GM18517 (cell line): ENCODE data around the gene TMED6.
"Not testable (repeated sequence)": the region's sequence is repeated elsewhere in the genome, so short reads cannot be mapped to it uniquely, and the experiment has no call there.

Experiments
- ATAC-seq: cut with Tn5 transposase; IDR thresholded peaks from one replicate; pipeline ENCODE4 v1.9.1; 2021; ENCODE audit warnings: mild to moderate bottlenecking, moderate library complexity; ENCODE audit not compliant: unreplicated experiment

The TMED6 gene

DNA sequence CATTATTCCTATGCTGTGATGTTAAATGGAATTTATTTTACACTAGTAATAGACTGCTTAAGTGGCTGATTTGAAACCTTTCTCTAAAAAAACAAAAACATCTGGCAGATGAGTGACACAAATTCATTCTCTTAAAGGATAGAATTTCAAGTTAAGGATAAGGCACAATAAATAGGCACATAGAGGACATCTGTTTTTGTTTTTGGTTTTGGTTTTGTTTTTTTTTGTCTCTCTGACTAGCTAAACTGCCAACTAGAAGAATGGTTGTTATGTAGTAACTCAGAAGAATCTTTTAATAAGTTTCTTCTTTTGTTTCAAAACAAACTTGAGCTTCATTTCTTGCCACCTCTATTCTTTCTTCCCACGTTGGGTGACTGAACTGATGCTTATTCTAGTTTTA lies 45.6 kb downstream of the TMED6 start:
- ATAC-seq = no peak

DNA sequence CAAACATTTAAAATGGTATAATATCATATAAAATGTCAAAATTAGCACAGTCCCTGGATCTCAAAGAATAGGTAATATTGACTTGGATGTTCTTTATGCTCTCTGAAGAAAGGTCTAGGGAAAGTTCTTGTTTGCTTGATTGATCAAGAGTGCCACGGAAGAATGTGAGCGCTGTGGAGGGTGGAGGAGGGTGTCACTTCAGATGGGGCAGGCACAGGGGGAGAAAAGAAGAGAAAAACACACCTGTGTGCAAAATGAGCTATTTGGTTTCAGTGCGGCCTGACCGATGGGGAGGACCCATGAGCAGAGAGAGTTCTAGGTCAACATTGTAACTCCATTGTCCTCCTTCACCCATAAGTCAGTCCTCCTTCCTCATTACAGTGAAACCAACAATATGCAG lies 49.3 kb downstream of the TMED6 start:
- ATAC-seq = no peak

DNA sequence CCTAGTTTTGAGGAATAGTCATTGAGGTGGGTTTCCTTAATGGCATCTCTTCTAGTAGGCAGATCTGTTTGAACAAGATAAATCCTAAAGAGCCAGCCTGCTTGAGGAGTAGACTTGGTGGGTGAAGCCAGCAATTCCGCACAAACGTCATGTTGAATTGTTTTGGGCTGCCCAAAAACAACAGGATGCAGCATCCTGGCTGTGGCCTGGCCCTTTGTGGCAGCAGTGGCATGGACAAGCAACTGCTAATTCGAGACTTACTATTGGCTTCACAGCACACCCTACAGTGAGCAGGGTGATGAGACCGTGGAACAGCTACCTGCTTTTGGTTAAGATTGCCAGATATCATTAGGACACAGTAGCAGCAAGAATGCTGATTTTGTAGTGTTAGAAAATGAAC lies 49.7 kb downstream of the TMED6 start:
- no peak for ATAC-seq

DNA sequence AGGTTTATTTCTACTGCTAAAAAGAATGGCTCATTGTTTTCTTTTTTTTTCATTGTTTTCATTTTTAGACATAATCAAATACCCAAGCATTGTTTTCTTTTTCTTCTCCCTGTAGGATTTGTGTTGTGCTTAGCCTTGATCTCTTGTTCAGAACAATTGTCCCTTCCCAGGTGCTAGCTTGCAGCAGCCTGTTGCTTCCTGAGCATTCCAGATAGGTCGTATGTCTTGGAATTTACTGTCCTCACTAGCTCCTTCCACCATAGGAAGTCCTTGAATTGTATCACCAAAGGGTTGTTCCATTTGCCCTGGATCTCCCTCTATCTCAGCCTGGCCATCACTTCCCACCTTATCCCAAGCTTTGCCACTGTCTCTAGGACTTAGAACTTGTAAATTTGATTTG lies 50.4 kb downstream of the TMED6 start:
- no peak for ATAC-seq

DNA sequence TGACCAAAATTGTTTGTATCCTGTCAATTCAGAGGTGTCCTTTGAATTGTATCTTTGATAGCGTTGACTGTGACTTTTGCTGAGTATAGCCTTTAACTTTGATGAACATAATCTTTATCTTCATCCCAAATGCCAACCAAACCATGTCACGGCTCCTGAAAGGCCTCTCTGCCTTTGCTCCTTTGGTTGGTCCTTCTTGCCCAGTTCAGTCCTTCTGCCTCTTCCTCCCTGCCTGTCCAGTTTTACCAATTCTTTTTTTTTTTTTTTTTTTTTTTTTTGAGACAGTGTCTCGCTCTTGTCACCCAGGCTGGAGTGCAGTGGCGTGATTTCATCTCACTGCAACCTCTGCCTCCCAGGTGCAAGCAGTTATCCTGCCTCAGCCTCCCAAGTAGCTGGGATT lies 53.3 kb downstream of the TMED6 start:
- ATAC-seq = no peak

DNA sequence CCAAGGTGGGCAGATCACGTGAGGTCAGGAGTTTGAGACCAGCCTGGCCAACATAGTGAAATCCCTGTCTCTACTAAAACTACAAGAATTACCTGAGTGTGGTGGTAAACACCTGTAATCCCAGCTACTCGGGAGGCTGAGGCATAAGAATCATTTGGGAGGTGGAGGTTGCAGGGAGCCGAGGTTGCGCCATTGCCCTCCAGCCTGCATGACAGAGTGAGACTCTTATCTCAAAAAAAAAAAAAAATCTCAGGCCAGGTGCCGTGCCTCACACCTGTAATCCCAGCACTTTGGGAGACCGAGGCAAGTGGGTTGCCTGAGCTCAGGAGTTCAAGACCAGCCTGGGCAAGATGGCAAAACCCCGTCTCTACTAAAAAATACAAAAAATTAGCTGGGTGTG lies 54.8 kb downstream of the TMED6 start:
- not testable (repeated sequence) for ATAC-seq

DNA sequence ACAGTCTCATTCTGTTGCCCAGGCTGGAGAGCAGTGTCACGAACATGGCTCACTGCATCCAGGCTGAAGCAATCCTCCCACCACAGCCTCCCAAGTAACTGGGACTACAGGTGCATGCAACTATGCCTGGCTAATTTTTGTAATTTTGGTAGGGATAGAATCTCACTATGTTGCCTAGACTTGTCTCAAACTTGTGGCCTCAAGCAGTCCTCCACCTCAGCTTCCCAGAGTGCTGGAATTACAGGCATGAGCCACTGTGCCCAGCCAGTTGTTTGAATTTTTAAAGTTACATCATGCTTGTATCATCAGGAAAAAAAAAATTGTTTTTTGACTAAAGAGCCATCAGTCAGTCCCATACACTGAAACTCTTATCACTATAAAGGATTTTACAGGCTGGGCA lies 57.5 kb downstream of the TMED6 start:
- no peak for ATAC-seq

DNA sequence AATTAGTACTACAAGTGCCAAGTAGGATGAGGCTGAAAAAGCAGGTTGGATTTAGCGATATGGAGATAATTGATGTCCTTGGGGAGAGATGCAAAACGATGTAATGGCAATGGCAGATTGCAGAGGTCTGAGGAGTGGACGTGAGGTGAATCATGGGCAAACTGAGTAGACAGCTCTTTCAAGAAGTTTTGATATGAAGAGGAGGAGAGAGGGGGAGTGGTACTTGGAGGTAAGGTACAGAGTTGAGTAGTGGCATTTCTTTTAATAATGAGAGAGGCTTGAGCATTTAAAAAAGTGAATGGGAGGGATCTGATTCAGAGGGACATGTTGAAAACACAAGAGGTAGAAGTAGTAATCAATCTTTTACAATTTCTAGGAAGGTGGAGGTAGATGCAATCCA lies 58.2 kb downstream of the TMED6 start:
- ATAC-seq = no peak
